ENCODE results near the gene ZNF408.
"Not testable (repeated sequence)": the region's sequence is repeated elsewhere in the genome, so short reads cannot be mapped to it uniquely, and the experiment has no call there.

Gene ZNF408

DNA sequence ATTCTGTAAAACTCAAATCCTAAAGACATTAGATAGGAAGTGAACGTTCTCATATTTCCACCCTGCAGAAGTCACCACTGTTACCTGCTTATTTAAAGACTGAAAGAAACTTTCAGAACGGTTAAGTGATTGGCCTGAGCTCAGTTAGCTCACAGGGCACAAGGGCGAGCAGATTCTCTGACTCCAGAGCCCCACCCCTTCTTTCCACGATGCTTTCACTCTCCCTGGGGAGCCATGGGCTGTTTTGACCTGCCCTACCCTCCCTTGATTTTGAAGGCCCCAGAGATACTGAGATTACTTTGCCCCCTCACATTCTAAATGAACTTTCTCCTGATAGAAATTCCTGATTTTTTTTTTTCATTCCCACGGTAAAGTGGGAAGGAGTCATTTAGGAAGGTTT, 34.3 kb upstream of the ZNF408 start:
- Histone ChIP-seq H4K20me1 (no peaks in the 10 kb centered on the region), H3K4me2 (peak overlapping the region; percentile 35), H3K9me3 (no peaks in the 10 kb centered on the region), H3K27ac (no peak overlapping the region), H3K4me1 (peaks cover 52% of the 10 kb centered on the region), H3K27me3 (no peaks in the 10 kb centered on the region), H3K9ac (peak overlapping the region; percentile 5; the same call in 1 of the 2 replicates), H3K4me3 (no peak overlapping the region), H3K36me3 (peaks cover 84% of the 10 kb centered on the region)
- TF ChIP-seq Cebpa-rat (IDR thresholded peaks at IDR 0.05): no peak

DNA sequence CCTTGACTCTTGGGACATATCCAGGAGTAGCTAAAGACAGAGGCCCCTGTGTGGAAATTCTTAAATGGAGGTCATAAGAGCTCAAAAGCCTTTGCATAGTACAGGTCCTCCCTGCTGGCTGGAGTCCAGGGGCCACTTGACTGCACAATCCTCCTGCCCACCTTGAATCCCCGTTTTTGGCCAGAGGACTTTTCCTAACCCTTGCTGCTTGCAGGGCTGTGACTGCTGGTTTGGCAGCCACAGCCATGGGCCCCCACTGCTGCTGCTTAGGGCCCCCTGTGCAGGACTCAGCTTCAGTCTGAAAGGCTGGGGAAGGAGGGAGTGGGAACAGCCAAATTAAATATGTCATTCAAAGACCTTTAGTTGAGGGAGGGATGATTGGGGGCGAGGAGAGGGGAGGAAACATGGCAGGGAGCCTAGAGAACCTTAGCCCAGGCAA, 33.8 kb upstream of the ZNF408 start:
- no peaks in the 10 kb centered on the region for H4K20me1 ChIP-seq
- peak overlapping the region; percentile 25 for H3K27ac ChIP-seq
- no peak overlapping the region for H3K4me3 ChIP-seq
- no peaks in the 10 kb centered on the region for H3K27me3 ChIP-seq
- peaks cover 57% of the 10 kb centered on the region for H3K4me1 ChIP-seq
- H3K4me2 ChIP-seq: peak overlapping the region; percentile 35; the same call in 1 of the 2 replicates
- no peak for TF ChIP-seq Cebpa-rat (IDR thresholded peaks at IDR 0.05)
- H3K9me3 ChIP-seq: no peaks in the 10 kb centered on the region
- H3K36me3 ChIP-seq: peaks cover 79% of the 10 kb centered on the region
- no peak overlapping the region for H3K9ac ChIP-seq

DNA sequence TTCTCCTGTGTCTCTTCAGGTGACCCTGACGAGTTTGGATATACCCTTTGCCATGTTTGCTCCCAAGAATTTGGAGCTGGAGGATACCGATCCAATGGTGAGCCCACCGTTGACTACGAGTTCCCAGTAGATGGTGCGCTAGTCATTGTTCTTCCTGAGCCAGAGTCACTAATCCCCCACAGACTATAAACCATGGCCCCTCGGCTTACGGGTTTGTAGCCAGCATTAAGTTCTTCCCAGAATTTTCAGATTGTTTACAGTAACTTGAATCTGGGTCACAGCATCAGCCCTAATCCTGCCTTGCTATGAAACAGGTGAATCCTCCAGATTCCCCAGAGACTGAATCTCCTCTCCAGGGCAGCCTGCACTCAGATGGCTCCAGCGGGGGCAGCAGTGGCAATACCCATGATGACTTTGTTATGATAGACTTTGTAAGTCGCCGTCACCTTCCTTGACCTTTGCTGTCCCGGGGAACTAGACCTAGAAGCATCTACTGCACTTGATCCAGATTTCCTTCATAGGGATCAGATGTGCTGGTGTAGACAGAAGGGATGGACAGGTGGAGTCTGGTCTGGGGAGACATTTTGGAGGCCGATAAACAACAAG, 32.2 kb upstream of the ZNF408 start:
- no peak overlapping the region for H3K9ac ChIP-seq
- H4K20me1 ChIP-seq: no peaks in the 10 kb centered on the region
- no peaks in the 10 kb centered on the region for H3K27me3 ChIP-seq
- no peak overlapping the region for H3K4me3 ChIP-seq
- TF ChIP-seq Cebpa-rat (IDR thresholded peaks at IDR 0.05): no peak
- peaks cover 72% of the 10 kb centered on the region for H3K4me1 ChIP-seq
- H3K9me3 ChIP-seq: no peaks in the 10 kb centered on the region
- H3K36me3 ChIP-seq: peaks cover 78% of the 10 kb centered on the region
- H3K27ac ChIP-seq: peak overlapping the region; percentile 11
- H3K4me2 ChIP-seq: peak overlapping the region; percentile 20

DNA sequence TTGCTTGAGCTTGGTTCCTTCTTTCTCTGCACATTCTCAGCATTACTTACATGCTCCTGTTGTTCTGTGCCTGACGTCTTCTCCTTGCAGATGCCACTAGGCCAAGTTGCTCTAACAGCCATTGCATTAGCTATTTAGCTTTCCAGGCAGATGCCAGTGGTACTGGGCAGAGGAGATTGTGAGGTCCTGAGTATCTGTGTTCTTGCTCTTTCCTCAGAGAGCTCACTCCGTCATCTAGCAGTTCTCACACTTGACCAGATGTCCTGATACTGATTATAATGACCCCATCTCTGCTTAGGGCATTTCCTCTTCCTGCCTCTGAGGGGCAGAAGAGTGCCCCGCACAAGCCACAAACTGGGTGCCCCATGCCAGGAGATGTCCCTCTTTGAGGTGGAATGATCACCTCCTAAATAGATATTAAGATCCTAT, 31.1 kb upstream of the ZNF408 start:
- Histone ChIP-seq H3K9me3 (no peaks in the 10 kb centered on the region), H3K4me3 (no peak overlapping the region), H3K36me3 (peaks cover 67% of the 10 kb centered on the region), H3K4me2 (peak overlapping the region; percentile 98), H3K27me3 (no peaks in the 10 kb centered on the region), H3K4me1 (peaks cover 84% of the 10 kb centered on the region), H4K20me1 (no peaks in the 10 kb centered on the region), H3K27ac (peak overlapping the region; percentile 94), H3K9ac (no peak overlapping the region)
- TF ChIP-seq Cebpa-rat (IDR thresholded peaks at IDR 0.05): no peak

DNA sequence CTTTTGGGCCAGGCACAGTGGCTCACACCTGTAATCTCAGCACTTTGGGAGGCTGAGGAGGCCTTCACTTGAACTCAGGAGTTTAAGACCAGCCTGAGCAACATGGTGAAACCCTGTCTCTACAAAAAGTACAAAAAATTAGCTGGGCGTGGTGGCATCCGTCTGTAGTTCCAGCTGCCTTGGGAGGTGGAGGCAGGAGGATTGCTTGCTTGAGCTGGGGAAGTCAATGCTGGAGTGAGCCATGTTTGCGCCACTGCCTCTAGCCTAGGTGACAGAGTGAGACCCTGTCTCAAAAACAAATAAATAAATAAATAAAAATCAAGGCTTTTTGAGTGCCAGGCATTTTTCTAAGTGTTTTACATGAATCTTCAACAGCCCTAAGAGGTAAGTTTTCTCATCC, 30.3 kb upstream of the ZNF408 start:
- not testable (repeated sequence) for H3K27me3 ChIP-seq, H4K20me1 ChIP-seq, H3K9me3 ChIP-seq, H3K4me3 ChIP-seq
- H3K36me3 ChIP-seq: peaks cover 59% of the 10 kb centered on the region
- peaks cover 92% of the 10 kb centered on the region for H3K4me1 ChIP-seq
- peak overlapping the region; percentile 94 for H3K27ac ChIP-seq
- H3K9ac ChIP-seq: peak overlapping the region; percentile 76
- peak overlapping the region; percentile 98 for H3K4me2 ChIP-seq

DNA sequence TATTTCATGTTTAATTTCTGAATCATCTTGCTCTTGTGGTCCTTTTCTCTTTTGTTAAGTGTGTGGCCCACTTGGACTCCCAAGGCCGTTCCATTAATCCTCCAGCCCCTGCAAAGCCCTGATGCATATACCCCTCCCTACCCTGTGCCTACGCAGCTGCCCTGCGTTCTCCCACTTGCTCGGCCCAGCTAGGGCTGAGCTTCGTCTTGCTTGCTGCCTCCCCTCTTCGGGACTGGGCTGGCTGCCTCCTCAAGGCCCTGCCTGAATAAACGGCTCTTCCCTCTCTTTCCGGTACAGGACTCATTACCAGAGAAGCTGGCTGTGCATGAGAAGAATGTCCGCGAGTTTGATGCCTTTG, 28.9 kb upstream of the ZNF408 start:
- peaks cover 94% of the 10 kb centered on the region for H3K4me1 ChIP-seq
- H3K27ac ChIP-seq: peak overlapping the region; percentile 94
- H3K9ac ChIP-seq: peak overlapping the region; percentile 72
- H3K9me3 ChIP-seq: no peaks in the 10 kb centered on the region
- H3K36me3 ChIP-seq: peaks cover 45% of the 10 kb centered on the region
- H4K20me1 ChIP-seq: no peaks in the 10 kb centered on the region
- H3K4me2 ChIP-seq: peak overlapping the region; percentile 98
- no peak for TF ChIP-seq Cebpa-rat (IDR thresholded peaks at IDR 0.05)
- H3K27me3 ChIP-seq: no peaks in the 10 kb centered on the region
- H3K4me3 ChIP-seq: peak overlapping the region; percentile 35

DNA sequence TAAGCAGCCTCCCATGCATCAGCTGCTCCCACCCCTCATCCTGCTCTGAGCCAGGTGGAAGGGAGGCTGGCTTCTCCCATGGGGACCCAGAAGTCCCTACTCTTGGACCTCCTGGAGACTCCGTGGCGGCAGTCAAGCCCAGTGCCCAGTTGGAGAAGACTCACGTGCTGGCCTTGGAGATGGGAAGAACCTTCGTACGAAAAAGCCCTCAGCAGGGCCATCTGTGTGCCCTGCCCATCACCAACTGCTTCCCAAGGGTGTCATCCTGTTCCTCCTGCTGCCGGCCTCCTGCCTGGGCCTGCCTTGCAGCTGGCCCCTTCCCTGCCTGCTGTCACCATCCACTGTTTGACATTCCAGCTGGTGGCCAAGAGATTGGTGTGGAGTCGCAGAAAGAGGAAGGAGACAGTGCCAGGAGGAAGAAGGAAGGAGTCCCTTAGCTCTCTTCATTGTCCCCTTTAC, 28.4 kb upstream of the ZNF408 start:
- H3K4me1 ChIP-seq: peaks cover 94% of the 10 kb centered on the region
- H3K9me3 ChIP-seq: no peaks in the 10 kb centered on the region
- no peaks in the 10 kb centered on the region for H4K20me1 ChIP-seq
- peak overlapping the region; percentile 72 for H3K9ac ChIP-seq
- H3K36me3 ChIP-seq: peaks cover 40% of the 10 kb centered on the region
- peak overlapping the region; percentile 94 for H3K27ac ChIP-seq
- peak overlapping the region; percentile 35 for H3K4me3 ChIP-seq
- TF ChIP-seq Cebpa-rat (IDR thresholded peaks at IDR 0.05): no peak
- no peaks in the 10 kb centered on the region for H3K27me3 ChIP-seq
- peak overlapping the region; percentile 98 for H3K4me2 ChIP-seq

DNA sequence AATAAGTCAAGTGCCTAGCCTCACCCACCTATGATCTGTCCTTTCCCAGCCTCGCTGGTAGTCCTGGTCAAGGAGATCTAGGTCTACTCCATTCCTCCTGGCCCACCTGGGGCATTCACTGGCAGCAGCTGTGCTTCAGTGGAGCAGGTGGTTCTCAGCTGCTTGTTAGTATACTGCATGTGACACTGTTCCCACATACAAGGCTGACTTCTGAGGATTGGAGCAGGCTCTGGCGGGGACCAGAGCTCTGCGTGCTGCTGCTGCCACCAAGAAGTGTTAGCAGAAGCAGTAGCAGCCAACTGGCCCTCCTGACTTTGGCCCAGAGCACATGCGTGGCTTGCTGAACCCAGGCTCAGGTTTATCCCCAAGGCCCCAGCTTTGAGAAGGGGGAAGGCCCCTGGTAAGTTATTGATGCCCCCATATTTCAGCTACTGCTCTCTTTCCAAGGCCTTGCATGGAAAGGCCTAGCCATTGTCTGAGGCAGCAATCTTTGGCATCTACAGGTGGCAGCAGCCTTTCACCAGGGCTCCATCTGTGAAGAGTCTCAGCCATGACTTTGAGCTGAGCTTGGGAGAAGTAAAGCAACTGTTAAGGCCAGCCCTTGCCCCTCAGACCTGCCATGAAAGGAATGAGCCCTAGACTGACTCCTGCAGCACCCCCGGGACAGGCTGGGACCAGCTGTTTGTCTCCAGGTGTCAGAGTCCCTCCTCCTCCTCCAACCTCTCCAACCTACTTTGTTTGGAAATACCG, 26.9 kb upstream of the ZNF408 start:
- Histone ChIP-seq H3K27ac (peak overlapping the region; percentile 94), H3K9ac (peak overlapping the region; percentile 72), H4K20me1 (no peaks in the 10 kb centered on the region), H3K4me2 (peak overlapping the region; percentile 98), H3K36me3 (peaks cover 37% of the 10 kb centered on the region), H3K4me3 (peak overlapping the region; percentile 11; the same call in 1 of the 2 replicates), H3K9me3 (no peaks in the 10 kb centered on the region), H3K27me3 (no peaks in the 10 kb centered on the region), H3K4me1 (peaks cover 92% of the 10 kb centered on the region)
- no peak for TF ChIP-seq Cebpa-rat (IDR thresholded peaks at IDR 0.05)

DNA sequence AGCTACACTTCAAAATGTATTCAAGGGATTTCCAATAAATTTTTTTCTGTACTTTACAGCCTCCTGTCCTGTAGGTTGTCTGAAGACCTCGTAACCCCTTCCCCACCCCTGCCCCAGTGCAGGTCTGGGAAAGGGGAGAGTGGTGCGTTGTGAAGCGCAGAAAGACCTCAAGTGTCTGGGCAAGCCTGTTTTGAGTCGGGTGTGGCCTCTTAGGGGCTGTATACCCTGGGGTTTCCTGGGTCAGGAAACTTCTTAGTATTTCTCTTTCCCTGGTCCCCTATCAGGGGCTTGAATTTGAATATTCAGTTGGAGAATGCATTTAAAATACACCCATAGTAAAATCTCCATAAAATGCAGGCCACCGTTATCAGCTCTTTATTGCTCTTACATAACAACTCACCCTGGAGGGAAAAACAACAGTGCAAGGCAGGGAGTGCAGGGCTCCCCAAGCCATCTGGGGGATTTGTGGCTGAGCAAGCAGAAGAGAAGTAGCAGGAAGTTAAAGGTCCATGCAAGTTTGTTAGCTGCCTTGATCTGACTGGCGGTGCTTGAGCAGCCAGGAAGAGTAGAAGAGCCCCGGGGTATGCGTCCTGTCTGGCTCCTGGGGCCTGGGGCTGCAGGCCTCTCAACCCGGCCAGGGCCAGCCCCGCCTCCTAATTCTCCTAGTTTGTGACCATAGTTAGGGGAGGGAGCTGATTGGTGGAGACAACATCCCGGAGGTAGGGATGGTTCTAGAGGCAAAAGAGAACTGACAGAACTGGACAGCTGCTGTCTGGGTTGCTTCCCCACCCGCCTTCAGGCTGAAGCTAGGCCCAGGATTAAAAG, 26.2 kb upstream of the ZNF408 start:
- Histone ChIP-seq H3K9me3 (no peaks in the 10 kb centered on the region), H4K20me1 (no peaks in the 10 kb centered on the region), H3K4me1 (peaks cover 85% of the 10 kb centered on the region), H3K36me3 (peaks cover 37% of the 10 kb centered on the region), H3K27ac (peak overlapping the region; percentile 94), H3K9ac (peak overlapping the region; percentile 72), H3K27me3 (no peaks in the 10 kb centered on the region), H3K4me2 (peak overlapping the region; percentile 98), H3K4me3 (peak overlapping the region; percentile 22; the same call in 1 of the 2 replicates)
- no peak for TF ChIP-seq Cebpa-rat (IDR thresholded peaks at IDR 0.05)

All from BLaER1 (cell line).